Peyer's patch (tissue), 4 donors: ENCODE measurements around the gene TEAD4. TPM values are rescaled to one million over a fixed set of nuclear protein-coding genes. Genes with fewer than 3 reads are reported as not detected.

Experiments
- DNase-seq, 3 donors: peaks; one replicate each; pipeline ENCODE4 v3.0.0-alpha.2; 2017 to 2019
- H3K27ac ChIP-seq, 4 donors: fragments of 200-600 bp; sonication (generic); one replicate each; pipeline ENCODE4 v1.5.1; 2016 to 2019
- H3K27me3 ChIP-seq, 2 donors: fragments of 200-600 bp; sonication (generic); one replicate each; pipeline ENCODE4 v1.5.1; 2019
- H3K36me3 ChIP-seq, 3 donors: fragments of 200-600 bp; sonication (generic); one replicate each; pipeline ENCODE4 v1.5.1; 2016 to 2019
- H3K4me1 ChIP-seq, 4 donors: fragments of 200-600 bp; sonication (generic); one replicate each; pipeline ENCODE4 v1.5.1; 2016 to 2019
- H3K4me3 ChIP-seq, 4 donors: fragments of 200-600 bp; sonication (generic); 1 replicate in 3 of 4; 2 replicates in 1 of 4; pipeline ENCODE4 v1.5.1; 2016 to 2019; ENCODE audit warnings: mild to moderate bottlenecking in 1 of 4
- H3K9me3 ChIP-seq, 4 donors: fragments of 200-600 bp; sonication (generic); one replicate each; pipeline ENCODE4 v1.5.1; 2016 to 2019; ENCODE audit warnings: mild to moderate bottlenecking in 1 of 4
- POLR2A ChIP-seq, 2 donors: fragments of 450-650 bp; IDR thresholded peaks; one replicate each; pipeline ENCODE4 v1.5.1; 2017; ENCODE audit warnings: antibody characterized with exemption in 2 of 2, mild to moderate bottlenecking in 2 of 2, moderate library complexity in 2 of 2
- total RNA-seq, 4 donors: library from RNA; depleted of rRNA; stranded (reverse); fragments of >200 nt; gene quantifications; one replicate each; pipeline ENCODE4 v1.1.0, GENCODE V29; 2016
- TF ChIP-seq, protein P1 (sequence below), 6 experiments: fragments of 450-650 bp in 4 of 6; fragments of 200-600 bp in 2 of 6; sonication (generic) in 1 of 6; IDR thresholded peaks; one replicate each; pipeline ENCODE4 v1.5.1; 2017 to 2019; ENCODE audit warnings: antibody characterized with exemption in 6 of 6, mild to moderate bottlenecking in 3 of 6, moderate library complexity in 1 of 6

Gene TEAD4
- total RNA-seq, 4 donors from 2014 or later: 4.3 to 6.6 (median 5.1) TPM

DNA sequence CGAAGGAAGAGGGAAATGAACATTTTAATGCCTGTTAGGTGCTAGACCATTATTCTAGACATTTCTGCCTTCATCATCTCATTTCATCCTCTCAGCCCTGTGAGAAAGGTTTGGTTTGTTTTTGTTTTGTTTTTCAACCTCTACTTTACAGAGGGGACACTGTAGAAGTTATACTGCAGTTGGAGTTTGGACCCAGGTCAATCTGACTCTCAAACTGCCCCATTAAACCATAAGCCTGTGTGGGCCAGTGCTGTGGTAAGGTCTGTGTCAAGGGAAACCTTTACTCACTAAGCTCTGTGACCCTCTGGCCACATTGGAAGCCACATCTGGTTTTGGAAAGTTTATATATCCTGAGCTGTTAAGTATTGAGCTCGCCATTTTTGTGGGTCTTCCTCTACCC, 8.5 kb downstream of the TEAD4 start:
- Histone ChIP-seq H3K27ac (no peak overlapping the region), H3K4me1 (no peaks in the 10 kb centered on the region), H3K4me3 (no peak overlapping the region), H3K9me3 (no peaks in the 10 kb centered on the region), H3K36me3 (no peaks in the 10 kb centered on the region), H3K27me3 (no peaks in the 10 kb centered on the region)
- TF ChIP-seq, protein P1, sequence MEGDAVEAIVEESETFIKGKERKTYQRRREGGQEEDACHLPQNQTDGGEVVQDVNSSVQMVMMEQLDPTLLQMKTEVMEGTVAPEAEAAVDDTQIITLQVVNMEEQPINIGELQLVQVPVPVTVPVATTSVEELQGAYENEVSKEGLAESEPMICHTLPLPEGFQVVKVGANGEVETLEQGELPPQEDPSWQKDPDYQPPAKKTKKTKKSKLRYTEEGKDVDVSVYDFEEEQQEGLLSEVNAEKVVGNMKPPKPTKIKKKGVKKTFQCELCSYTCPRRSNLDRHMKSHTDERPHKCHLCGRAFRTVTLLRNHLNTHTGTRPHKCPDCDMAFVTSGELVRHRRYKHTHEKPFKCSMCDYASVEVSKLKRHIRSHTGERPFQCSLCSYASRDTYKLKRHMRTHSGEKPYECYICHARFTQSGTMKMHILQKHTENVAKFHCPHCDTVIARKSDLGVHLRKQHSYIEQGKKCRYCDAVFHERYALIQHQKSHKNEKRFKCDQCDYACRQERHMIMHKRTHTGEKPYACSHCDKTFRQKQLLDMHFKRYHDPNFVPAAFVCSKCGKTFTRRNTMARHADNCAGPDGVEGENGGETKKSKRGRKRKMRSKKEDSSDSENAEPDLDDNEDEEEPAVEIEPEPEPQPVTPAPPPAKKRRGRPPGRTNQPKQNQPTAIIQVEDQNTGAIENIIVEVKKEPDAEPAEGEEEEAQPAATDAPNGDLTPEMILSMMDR (IDR thresholded peaks at IDR 0.05): no peak
- no peak for TF ChIP-seq POLR2A (IDR thresholded peaks at IDR 0.05)
- DNase-seq: no peak

DNA sequence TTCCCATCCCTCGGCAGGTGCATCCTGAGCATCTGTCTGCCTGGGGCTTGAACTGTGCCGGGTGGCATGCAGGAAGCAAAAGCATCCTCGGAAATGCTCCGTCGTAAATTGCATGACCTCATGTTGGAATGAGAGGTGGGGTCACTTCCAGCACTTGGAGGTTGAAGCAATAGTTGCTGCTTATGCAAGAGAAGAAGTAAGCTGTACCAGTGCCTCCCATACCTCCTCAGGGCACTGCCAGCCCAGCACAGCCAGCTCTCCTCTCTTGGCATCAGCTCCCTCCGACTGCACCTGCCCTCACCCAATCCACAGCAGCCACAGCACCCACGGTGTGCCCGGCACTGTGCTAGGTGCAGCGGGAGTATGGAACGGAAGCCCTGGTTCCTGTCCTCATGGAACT, 11.5 kb downstream of the TEAD4 start:
- Histone ChIP-seq H3K27ac (no peak overlapping the region), H3K4me3 (no peak overlapping the region), H3K27me3 (no peaks in the 10 kb centered on the region), H3K4me1 (no peaks in the 10 kb centered on the region), H3K36me3 (no peaks in the 10 kb centered on the region), H3K9me3 (no peaks in the 10 kb centered on the region)
- DNase-seq: no peak
- TF ChIP-seq POLR2A (IDR thresholded peaks at IDR 0.05): no peak
- TF ChIP-seq, protein P1 (IDR thresholded peaks at IDR 0.05): no peak

DNA sequence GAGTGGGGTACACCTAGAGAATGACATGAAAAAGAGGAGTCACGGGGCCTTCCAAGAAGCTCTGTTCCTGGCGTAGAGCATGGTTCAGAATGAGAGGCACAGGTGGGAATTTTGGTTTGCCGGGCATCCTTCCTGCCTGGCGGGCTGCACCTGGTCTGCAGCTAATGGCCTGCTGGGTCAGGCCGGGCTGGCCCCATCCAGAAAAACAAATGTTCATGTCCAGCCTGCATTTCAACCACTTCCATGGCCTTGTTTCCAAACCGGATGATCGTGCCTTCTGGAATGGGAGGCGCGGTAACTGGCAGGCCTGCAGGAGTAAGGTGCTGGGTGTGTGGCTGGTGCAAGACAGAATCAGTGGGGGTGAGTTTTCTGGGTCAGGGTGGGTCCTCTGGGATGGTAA, 14.4 kb downstream of the TEAD4 start:
- Histone ChIP-seq H3K4me1 (no peaks in the 10 kb centered on the region), H3K27ac (no peak overlapping the region), H3K36me3 (no peaks in the 10 kb centered on the region), H3K27me3 (no peaks in the 10 kb centered on the region), H3K4me3 (no peak overlapping the region), H3K9me3 (no peaks in the 10 kb centered on the region)
- TF ChIP-seq, protein P1 (IDR thresholded peaks at IDR 0.05): no peak
- no peak for TF ChIP-seq POLR2A (IDR thresholded peaks at IDR 0.05)
- no peak for DNase-seq

DNA sequence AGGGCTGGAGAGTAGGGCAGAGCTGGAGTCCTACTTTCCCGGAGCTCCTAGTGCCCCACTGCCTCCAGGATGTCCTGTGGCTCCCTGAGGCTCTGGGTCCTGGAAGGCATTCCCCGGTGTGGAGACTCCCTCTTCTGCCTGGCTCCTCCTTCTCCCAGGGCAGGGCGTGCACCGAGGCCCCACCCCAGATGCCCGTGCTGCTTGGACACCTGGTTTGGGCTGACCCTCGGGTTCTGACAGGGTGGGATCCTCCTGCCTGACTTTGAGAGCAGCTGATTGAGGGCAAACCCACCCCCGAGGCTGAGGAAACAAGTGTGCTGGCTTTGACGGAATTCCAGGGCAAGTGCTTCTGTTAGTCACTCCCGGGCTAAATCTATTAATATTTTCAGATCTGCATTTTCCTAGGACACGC, 15.4 kb downstream of the TEAD4 start:
- Histone ChIP-seq H3K4me1 (no peaks in the 10 kb centered on the region), H3K36me3 (no peaks in the 10 kb centered on the region), H3K4me3 (no peak overlapping the region), H3K9me3 (no peaks in the 10 kb centered on the region), H3K27me3 (no peaks in the 10 kb centered on the region), H3K27ac (no peak overlapping the region)
- no peak for DNase-seq
- TF ChIP-seq, protein P1 (IDR thresholded peaks at IDR 0.05): no peak
- TF ChIP-seq POLR2A (IDR thresholded peaks at IDR 0.05): no peak

DNA sequence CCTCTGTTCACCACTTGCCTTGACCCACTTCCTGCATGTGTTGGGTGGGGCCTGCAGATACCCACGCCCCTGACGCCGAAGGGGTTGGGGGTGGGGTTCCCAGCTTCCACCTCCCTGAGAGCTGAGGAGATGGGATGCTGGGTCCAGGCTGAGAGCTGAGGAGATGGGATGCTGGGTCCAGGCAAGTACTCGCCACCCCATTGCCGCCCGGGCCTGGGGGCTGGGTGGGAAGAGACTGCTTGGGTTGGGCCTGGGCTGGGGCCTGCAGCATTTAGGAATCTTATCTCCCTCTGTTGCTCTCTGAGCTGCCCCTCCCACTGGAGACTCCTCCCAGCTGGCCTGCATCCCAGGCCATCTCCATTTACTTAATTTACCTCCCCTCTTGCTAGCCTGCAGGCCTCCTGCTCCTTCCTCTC, 17.4 kb downstream of the TEAD4 start:
- TF ChIP-seq, protein P1 (IDR thresholded peaks at IDR 0.05): no peak
- TF ChIP-seq POLR2A (IDR thresholded peaks at IDR 0.05): no peak
- Histone ChIP-seq H3K27ac (no peak overlapping the region), H3K4me1 (no peaks in the 10 kb centered on the region), H3K36me3 (no peaks in the 10 kb centered on the region), H3K27me3 (no peaks in the 10 kb centered on the region), H3K4me3 (no peak overlapping the region), H3K9me3 (no peaks in the 10 kb centered on the region)
- no peak for DNase-seq

DNA sequence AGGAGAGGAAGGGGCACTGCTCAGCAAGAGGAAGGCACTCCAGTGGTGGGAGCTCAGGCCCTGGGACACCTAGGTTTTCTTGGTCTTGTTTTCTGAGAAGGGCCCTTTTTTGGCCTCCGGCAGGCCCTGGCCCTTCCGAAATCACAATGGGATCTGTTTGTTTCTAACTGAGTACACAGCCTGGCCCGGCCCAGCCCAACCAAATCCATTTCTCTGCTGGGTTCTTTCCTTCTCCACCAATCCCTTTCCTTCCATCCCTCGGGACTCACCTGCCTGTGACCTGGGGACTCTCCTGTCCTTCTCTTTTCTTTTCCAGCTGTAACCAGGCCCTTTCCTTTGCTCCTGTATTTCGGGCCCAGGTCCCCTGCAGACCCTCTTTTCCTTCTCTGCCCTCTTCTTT, 18.6 kb downstream of the TEAD4 start:
- no peak for DNase-seq
- Histone ChIP-seq H3K36me3 (no peaks in the 10 kb centered on the region), H3K27me3 (no peaks in the 10 kb centered on the region), H3K4me3 (no peak overlapping the region), H3K9me3 (no peaks in the 10 kb centered on the region), H3K4me1 (no peaks in the 10 kb centered on the region), H3K27ac (no peak overlapping the region)
- TF ChIP-seq POLR2A (IDR thresholded peaks at IDR 0.05): no peak
- TF ChIP-seq, protein P1 (IDR thresholded peaks at IDR 0.05): no peak
